Heart right ventricle (tissue), 16 donors: Measurements from ENCODE around the gene BTLA. TPM values are rescaled to one million over a fixed set of nuclear protein-coding genes. Genes with fewer than 3 reads are reported as not detected.

Experiments
- ATAC-seq, 8 donors: fragments of 200-7000 bp; cut with Tn5 transposase; one replicate each; pipeline ENCODE4 v1.9.1; 2020; ENCODE audit warnings: mild to moderate bottlenecking in 8 of 8, moderate library complexity in 8 of 8, moderate number of reproducible peaks in 1 of 8
- DNase-seq, 2 donors: peaks; one replicate each; pipeline ENCODE4 v3.0.0-alpha.2; 2020
- H3K27ac ChIP-seq, 10 donors: fragments of 200-600 bp; sonication (generic) in 2 of 10; one replicate each; pipeline versions ENCODE4 v1.5.0 to v1.8.0; 2020 to 2022; ENCODE audit warnings: mild to moderate bottlenecking in 3 of 10
- H3K27me3 ChIP-seq, 7 donors: fragments of 200-600 bp; one replicate each; pipeline ENCODE4 v1.8.0; 2021 to 2022; ENCODE audit warnings: mild to moderate bottlenecking in 2 of 7
- H3K36me3 ChIP-seq, 9 donors: fragments of 200-600 bp; sonication (generic) in 1 of 9; one replicate each; pipeline versions ENCODE4 v1.5.0 to v1.8.0; 2020 to 2022; ENCODE audit warnings: mild to moderate bottlenecking in 2 of 9
- H3K4me1 ChIP-seq, 9 donors: fragments of 200-600 bp; sonication (generic) in 1 of 9; one replicate each; pipeline versions ENCODE4 v1.5.0 to v1.8.0; 2020 to 2022; ENCODE audit warnings: mild to moderate bottlenecking in 4 of 9
- H3K4me3 ChIP-seq, 10 donors: fragments of 200-600 bp; sonication (generic) in 2 of 10; one replicate each; pipeline versions ENCODE4 v1.5.0 to v1.8.0; 2020 to 2022; ENCODE audit warnings: mild to moderate bottlenecking in 7 of 10, moderate library complexity in 2 of 10
- H3K9me3 ChIP-seq, 11 donors: fragments of 200-600 bp in 10 of 11; sonication (generic) in 2 of 11; one replicate each; pipeline versions ENCODE4 v1.5.0 to v1.8.0; 2013 to 2022; ENCODE audit warnings: mild to moderate bottlenecking in 2 of 11, control low read depth in 1 of 11, moderate library complexity in 1 of 11
- CTCF ChIP-seq, 9 donors: fragments of 200-600 bp; sonication (generic) in 2 of 9; IDR thresholded peaks; one replicate each; pipeline versions ENCODE4 v1.5.0 to v1.8.0; 2021 to 2022; ENCODE audit warnings: antibody characterized with exemption in 9 of 9, mild to moderate bottlenecking in 5 of 9, moderate library complexity in 1 of 9
- WGBS, 2 donors: extraction: QIAGEN DNeasy Blood & Tissue Kit; methylation state at CpG; one replicate each; pipeline ENCODE4 v1.1.7; 2013; ENCODE audit warnings: inconsistent platforms in 1 of 2; 5-methylcytosine and 5-hydroxymethylcytosine counted together
- intact Hi-C, 10 donors: fragments of 100-400 bp; cut with DNase I; formaldehyde crosslinking; loops; one replicate each; pipeline versions ENCODE4 v1.11.1 to v1.14.2; 2022
- polyA plus RNA-seq, 2 donors: library from polyadenylated mRNA; stranded (reverse); fragments of 200-250 nt; gene quantifications; one replicate each; pipeline ENCODE4 v1.2.3, GENCODE V29; 2013
- total RNA-seq, 10 donors: library from RNA; stranded (reverse); fragmentation: NEBNext Ultra II Directional in 3 of 10; extraction: Animal tissue kit (Norgen Biotek cat#: 25700) in 3 of 10; gene quantifications; one replicate each; pipeline versions ENCODE4 v1.2.1 to v1.2.4, GENCODE V29; 2021 to 2023
- donor health status: Arrhythmogenic right ventricular cardiomyopathy.
- donor health status: ischemic (EF 13 %, LVEDD 7.1; RV severe dilation, severe dysfunction).
- donor health status: healthy with polysubstance abuse.
- donor health status: DM: no; HTN: yes; CAD: no.
- donor health status: DM: no; HTN: no; CAD: no.
- donor health status: ischemic (EF 25% LVEDD 6.9; RV normal size, moderate dysfunction).
- donor health status: ischemic (EF 25% LVEDD 5.7; RV mildly dilated, moderate dysfunction).
- donor health status: healthy.
- donor health status: DM: yes; HTN: yes; CAD: no.
- donor health status: Ischemic cardiomyopathy.
- donor health status: ischemic (EF 35%, LVEDD 5.7; RV mildly dilated, moderate dysfunction).
- donor health status: nonischemic (EF 11% LVEDD 7.7; RV severe dilation, severe dysfunction).
- donor health status: DM: yes; HTN: yes; CAD: no.
- donor health status: PGD.
- donor health status: ischemic (EF 29% LVEDD 5.4; RV normal size, mild dysfunction).
- donor health status: nonischemic (EF 23%, LVEDD 6.1; RV moderate dilation, normal function).

Gene BTLA
- total and polyA plus RNA-seq, 12 donors, result 0.03 to 0.97 (median 0.07) TPM; not detected in 7

- 85 to 88% methylated on average over 3 of the region's 3 CpGs for whole genome bisulfite sequencing, 2 donors
- no peak for DNase-seq
- Histone ChIP-seq H3K9me3 (no peaks in the 10 kb centered on the region), H3K4me1 (no peaks in the 10 kb centered on the region), H3K27me3 (no peaks in the 10 kb centered on the region), H3K36me3 (no peaks in the 10 kb centered on the region), H3K4me3 (no peak overlapping the region), H3K27ac (no peak overlapping the region)
- no peak for ATAC-seq
- no peak for TF ChIP-seq CTCF (IDR thresholded peaks at IDR 0.05)
- intact Hi-C loops, result no loop called here
These were observed 69.3 kb downstream of the BTLA start for GRCh38 chr3:112429960-112430359.

DNA sequence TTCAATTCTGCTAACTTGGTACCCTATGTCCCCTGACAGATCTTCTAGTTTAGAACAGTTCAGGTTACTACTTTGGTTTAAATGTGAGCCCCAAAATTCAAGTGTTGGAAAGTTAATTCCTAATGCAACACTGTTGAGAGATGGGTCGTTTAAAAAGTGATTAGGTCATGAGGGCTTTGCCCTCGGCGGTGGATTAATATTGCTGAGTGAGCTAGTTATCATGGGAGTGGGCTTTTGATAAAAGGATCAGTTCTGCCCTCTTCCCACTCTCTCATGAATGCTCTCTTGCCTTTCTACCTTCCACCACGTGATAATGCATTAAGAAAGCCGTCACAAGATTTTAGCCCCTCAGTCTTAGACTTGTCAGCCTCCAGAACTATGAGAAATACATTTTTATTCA is 72.1 kb downstream of the BTLA start:
- Histone ChIP-seq H3K27me3 (no peaks in the 10 kb centered on the region), H3K27ac (no peak overlapping the region), H3K4me3 (no peak overlapping the region), H3K36me3 (no peaks in the 10 kb centered on the region), H3K4me1 (no peaks in the 10 kb centered on the region), H3K9me3 (no peaks in the 10 kb centered on the region)
- TF ChIP-seq CTCF (IDR thresholded peaks at IDR 0.05), result no peak
- ATAC-seq, result no peak
- 87 to 93% methylated on average over 5 of the region's 5 CpGs for WGBS, 2 donors
- intact Hi-C loops, result no loop called here
- no peak for DNase-seq

DNA sequence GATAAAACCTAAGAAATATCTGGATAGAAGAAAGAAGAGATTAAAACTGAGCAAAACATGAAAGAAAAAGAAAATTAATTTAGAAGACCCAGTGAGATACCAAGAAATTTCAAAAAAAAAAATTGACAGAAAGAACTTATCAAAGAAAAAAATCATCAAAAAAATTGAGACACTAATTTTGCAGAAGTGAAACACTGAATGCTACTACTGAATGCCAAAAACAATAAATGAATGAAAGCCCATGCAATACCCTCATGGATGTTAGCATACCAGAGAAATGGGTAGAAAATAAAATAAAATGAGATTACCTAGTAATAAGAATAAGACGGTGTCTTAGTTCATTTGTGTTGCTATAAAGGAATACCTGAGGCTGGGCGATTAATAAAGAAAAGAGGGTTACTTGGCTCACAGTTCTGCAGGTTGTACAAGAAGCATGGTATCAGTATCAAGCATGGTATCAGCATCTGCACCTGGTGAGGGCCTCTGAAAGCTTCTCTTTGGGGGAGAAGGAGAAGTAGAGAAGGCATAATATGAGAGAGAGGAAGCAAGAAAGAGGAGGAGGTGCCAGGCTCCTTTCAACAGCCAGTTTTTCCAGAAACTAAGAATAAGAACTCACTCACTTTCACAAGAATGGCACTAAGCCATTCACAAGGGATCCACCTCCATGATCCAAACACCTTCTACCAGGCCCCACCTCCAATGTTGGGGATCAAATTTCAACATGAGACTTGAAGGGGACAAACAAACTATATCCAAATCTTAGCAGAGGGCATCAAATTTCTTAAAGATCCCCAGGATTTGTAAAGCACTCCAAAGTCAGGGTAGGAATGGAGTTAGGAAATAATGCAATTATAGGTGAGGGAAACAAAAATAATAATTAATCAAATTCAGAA is 73.2 kb downstream of the BTLA start:
- WGBS, 2 donors, result 91 to 96% methylated on average over 2 of the region's 2 CpGs
- H3K9me3 ChIP-seq, result no peaks in the 10 kb centered on the region
- no peak overlapping the region for H3K27ac ChIP-seq
- ATAC-seq (no peak), DNase-seq (no peak)
- no peak for TF ChIP-seq CTCF (IDR thresholded peaks at IDR 0.05)
- no peaks in the 10 kb centered on the region for H3K4me1 ChIP-seq
- H3K27me3 ChIP-seq, result no peaks in the 10 kb centered on the region
- intact Hi-C loops, result no loop called here
- H3K36me3 ChIP-seq, result no peaks in the 10 kb centered on the region
- no peak overlapping the region for H3K4me3 ChIP-seq

- Histone ChIP-seq H3K9me3 (no peaks in the 10 kb centered on the region), H3K4me3 (no peak overlapping the region), H3K27me3 (no peaks in the 10 kb centered on the region), H3K36me3 (no peaks in the 10 kb centered on the region), H3K4me1 (no peaks in the 10 kb centered on the region), H3K27ac (no peak overlapping the region)
- no peak for TF ChIP-seq CTCF (IDR thresholded peaks at IDR 0.05)
- intact Hi-C loops, result no loop called here
- no peak for DNase-seq
- ATAC-seq, result no peak
- 98% methylated on average over 2 of the region's 2 CpGs for WGBS, 2 donors
These were observed 73.9 kb downstream of the BTLA start for GRCh38 chr3:112425382-112425781.
